Measurements from ENCODE around the gene AMHR2. TPM values are rescaled to one million over a fixed set of nuclear protein-coding genes. Genes with fewer than 3 reads are reported as not detected.
"Not testable (repeated sequence)": the region's sequence is repeated elsewhere in the genome, so short reads cannot be mapped to it uniquely, and the experiment has no call there.

Gene AMHR2
- total RNA-seq, 2 donors from 2014 or later = 0.34 TPM; not detected in 1

DNA sequence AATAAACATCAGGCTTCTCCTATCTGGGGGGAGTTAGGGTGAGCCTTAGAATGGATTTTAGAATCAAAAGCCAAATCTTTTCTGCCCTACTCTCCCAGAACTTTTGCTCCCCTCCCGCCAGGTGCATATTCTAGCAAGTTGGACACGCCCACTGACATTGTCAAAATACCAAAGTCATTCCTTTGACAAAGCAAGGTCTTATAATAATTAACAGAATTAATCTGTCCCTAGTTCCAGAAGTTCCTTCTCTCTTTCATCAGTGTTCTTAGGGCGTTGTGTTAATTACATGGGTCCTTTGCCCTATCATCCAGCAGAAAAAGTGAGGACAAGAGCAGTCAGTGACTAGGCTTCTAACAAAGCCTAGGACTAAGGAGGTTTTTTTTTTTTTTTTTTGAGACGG is 20.3 kb downstream of the AMHR2 start:
- ATAC-seq = no peak
- no peak for DNase-seq
- intact Hi-C loops (cut with DNase I) = no loop called here

DNA sequence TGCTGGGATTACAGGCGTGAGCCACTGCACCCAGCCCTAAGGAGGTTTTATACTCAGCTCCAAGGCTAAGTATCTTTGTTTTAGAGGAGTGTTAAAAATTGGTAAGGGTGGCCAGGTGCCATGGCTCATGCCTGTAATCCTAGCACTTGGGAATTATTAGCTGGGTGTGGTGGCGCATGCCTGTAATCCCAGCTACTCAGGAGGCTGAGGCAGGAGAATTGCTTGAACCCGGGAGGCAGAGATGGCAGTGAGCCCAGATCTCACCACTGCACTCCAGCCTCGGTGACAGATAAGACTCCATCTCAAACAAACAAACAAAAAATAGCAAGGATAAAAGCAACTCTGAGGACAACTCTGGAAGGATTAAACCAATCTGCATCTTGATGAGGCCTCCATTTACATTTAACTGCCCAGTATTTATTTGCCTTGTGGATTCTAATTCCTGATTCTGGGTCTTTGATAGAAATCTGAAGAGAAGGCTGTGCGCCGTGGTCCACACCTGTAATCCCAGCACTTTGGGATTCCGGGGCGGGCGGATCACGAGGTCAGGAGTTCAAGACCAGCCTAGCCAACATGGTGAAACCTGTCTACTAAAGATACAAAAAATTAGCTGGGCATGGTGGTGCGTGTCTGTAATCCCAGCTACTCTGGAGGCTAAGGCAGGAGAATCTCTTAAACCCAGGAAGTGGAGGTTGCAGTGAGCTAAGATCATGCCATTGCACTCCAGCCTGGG is 21.1 kb downstream of the AMHR2 start:
- DNase-seq; ATAC-seq; intact Hi-C loops (cut with DNase I): not testable (repeated sequence)

DNA sequence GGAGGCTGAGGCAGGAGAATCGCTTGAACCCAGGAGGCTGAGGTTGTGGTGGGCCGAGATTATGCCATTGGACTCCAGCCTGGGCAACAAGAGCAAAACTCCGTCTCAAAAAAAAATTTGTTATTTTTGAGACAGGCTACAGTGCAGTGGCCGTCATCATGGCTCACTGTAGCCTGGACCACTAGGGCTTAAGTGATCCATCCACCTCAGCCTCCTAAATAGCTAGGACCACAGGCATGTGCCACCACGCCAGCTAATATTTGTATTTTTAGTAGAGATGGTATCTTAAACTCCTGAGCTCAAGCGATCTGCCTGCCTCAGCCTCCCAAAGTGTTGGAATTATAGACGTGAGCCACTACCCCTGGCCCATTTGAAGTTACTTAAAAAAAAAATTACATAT is 27.3 kb downstream of the AMHR2 start:
- intact Hi-C loops (cut with DNase I) = loop anchor here in 1 of 2 donors (5.0 kb wide), 1 partner anchor 51 kb away; the partner anchor contains the start of gene TARBP2
- DNase-seq (no peak), ATAC-seq (no peak)

DNA sequence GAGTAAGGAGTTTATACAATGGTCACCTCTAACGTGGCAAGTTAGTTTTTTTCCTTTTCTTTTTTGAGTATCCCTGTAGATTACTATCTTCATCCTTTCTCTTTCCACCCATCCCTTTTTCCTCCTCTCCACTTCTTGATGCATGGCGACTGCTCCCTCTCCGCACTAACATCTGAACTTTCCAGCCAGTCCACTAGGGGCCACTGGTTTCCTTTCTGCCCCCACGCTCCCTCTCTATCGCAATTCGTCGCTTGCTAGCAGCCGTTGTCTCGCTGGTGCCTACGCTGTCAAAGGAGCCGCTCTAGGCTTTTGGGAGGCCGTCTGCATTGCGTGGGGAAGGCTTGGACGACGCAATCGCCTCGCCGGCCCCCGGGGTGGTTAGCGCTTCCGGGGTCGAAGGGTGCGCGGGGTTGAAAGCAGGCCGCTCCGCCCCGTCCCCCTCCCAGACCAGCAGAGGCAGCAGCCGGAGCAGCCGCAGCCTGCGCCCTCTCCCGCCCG is 28.1 kb downstream of the AMHR2 start, which contains the start of gene PCBP2:
TSS of gene PCBP2 (plus strand) at position 442 of the 498 bp plus-strand sequence. CDS start 2,699 bp downstream, outside the sequence.
- intact Hi-C loops (cut with DNase I) = loop anchor here in 1 of 2 donors (5.0 kb wide), 1 partner anchor 51 kb away; the partner anchor contains the start of gene TARBP2
- ATAC-seq (peak; percentile 97 to 98), DNase-seq (peak; percentile 98)

DNA sequence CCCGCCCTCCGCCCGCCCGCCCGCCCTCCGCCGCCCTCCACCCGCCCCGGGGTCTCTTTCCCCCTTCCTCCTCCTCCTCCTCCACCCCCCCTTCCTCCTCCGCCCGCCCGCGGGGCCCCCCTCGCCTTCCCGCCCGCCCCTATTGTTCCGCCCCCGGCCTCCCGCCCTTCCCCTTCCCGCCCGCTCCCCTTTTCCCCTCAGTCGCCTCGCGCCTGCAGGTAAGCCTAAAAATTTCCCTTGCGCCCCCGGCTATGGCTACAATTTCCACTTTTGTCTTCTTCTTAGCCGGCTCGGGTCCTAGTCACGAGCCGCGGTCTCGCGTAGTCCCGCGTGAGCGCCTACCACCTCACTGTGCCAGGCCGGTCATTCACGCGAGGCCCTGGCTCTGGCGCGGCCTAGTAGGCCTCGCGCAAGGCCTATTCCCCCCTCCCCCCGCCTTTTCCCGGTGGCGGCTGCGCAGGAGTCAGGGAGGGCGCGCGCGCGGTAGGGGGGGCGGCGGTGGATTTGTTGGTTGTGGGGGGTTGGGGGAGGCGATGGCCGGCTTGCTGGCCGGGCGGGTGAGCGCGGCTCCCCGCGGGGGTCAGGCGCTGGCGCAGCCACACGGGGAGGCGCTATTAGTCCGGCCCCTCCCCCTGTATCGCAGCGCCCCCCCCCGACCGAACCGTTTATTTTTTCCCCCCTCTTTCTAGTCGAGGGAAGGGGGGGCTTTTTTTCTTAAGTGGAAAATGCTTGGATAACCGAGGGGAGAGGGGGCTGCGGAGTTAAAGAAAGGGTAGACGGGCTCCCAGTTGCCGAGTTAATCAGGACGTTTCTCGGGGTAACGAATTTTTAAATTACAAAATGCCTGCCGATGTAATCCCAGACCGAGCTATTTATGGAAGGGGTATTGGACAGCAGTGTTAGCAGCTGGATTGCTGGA is 28.8 kb downstream of the AMHR2 start:
- ATAC-seq = peak; percentile 86 to 87
- intact Hi-C loops (cut with DNase I) = loop anchor here in 1 of 2 donors (5.0 kb wide), 1 partner anchor 50 kb away; the partner anchor contains the start of gene TARBP2

DNA sequence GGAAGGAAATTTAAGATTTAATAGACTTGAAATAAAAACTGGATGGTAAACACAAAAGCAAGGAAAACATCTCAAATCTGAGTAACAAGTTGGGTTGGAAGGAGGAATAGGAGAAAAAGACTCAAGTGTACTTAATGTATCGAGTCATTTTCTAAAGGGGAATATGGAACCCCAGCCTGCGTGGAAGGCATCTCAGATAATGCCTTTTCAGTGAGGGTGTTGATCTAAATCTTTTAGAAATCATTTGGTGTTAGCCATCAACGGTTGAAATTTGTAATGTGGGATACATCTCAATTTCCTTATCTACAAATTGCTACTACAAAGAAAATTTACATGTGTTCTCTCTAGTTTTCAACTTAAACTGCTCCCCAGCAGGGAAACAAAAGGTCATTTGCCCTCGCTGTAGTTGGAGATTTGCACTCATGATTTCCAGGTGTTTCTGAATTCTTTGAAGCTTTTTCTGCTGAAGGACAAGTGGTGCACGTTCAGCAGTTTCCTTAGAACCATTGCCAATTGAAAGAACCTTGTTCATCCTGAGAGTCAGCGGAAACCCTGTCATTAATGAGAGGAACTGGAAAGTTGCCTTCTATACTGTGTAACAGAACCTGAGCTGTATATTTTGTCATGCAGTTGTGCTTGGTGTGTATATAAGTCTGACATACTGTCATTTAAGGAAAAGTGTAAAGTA is 30.4 kb downstream of the AMHR2 start:
- ATAC-seq (no peak), DNase-seq (no peak)
- intact Hi-C loops (cut with DNase I) = loop anchor here in 1 of 2 donors (5.0 kb wide), 1 partner anchor 48 kb away; the partner anchor contains the start of gene TARBP2

More for the DNA sequence above, 28.8 kb downstream of the AMHR2 start:
- peak; percentile 92 for DNase-seq

DNA sequence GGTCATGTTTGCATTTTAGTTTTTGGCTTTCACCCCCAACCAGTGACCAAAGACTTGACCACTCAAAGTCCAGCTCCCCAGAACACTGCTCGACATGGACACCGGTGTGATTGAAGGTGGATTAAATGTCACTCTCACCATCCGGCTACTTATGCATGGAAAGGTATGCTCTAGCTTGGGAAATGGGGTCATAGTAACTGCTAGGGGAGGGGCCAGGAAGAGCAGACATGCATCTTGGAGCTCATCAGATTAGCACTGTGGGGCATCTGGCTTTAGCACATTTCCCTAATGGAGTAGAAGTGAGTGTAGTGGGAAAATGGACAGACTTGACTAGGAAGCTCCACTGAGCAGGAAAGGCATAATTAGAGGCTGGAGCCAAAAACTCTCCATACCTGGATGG is 31.1 kb downstream of the AMHR2 start:
- DNase-seq (no peak), ATAC-seq (no peak)
- intact Hi-C loops (cut with DNase I) = loop anchor here in 1 of 2 donors (5.0 kb wide), 1 partner anchor 48 kb away; the partner anchor contains the start of gene TARBP2

DNA sequence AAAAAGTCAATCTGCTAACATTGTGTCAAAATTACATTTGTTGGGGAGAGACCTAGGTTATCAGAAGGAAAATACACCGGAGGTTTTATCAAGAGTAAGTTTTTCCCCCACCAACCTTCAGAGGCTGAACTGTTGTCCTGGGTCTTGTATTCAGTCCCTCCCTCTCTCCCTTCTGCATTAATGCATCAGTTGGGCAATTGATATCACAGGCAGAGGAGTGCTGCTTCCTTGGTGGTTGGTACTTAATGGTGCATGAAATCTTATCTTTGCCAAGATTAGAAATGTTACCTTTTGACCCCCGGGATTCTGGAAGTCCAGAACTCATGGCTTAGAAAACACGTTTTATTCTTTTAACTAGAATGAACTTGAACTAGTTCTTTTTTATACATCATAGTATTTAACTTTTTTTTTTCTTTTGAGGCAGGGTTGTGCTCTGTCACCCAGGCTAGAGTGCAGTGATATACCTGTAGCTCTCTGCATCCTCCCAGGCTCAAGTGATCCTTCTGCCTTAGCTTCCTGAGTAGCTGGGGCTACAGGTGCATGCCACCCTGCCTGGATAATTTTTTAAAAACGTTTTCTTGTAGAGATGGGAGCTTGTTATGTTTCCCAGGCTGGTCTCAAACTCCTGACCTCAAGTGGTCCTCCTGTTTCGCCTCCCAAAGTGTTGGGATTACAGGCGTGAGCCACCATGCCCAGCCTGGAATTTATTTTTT is 33.2 kb downstream of the AMHR2 start:
- no peak for ATAC-seq
- intact Hi-C loops (cut with DNase I) = no loop called here

DNA sequence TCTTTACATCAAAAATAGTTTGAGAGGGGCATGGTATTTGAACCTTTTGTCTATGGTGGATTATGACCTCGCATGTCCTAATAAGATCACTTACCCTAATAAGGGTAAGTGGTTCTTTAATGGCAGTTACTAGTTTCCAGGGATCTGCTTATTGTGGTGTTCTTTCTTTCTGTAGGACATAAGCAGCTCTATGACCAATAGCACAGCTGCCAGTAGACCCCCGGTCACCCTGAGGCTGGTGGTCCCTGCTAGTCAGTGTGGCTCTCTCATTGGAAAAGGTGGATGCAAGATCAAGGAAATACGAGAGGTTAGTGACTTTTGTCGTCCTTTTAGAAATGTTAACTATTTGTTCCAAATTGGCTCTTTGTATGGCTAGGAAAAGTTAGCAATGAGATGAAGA is 35.4 kb downstream of the AMHR2 start:
- ATAC-seq (no peak), DNase-seq (no peak)
- intact Hi-C loops (cut with DNase I) = no loop called here

More for the DNA sequence above, 33.2 kb downstream of the AMHR2 start:
- DNase-seq = no peak

DNA sequence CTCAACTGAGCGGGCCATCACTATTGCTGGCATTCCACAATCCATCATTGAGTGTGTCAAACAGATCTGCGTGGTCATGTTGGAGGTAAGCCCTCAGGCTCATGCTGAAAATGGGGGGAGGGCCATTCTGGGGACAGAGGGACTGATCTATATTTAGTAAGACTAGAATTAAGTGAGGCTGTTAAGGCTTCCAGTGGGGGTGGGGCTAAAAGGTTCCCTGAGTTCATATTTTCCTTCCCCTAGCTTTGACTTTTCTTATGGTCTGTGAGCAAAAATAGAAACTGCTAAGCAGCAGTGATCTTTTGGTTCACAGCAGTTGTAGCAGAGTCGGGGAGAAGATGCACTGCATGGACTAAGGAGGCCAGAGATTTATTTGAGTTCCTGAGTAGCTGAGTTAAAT is 37.4 kb downstream of the AMHR2 start:
- ATAC-seq = peak; percentile 60 to 70
- intact Hi-C loops (cut with DNase I) = no loop called here
- DNase-seq = no peak

DNA sequence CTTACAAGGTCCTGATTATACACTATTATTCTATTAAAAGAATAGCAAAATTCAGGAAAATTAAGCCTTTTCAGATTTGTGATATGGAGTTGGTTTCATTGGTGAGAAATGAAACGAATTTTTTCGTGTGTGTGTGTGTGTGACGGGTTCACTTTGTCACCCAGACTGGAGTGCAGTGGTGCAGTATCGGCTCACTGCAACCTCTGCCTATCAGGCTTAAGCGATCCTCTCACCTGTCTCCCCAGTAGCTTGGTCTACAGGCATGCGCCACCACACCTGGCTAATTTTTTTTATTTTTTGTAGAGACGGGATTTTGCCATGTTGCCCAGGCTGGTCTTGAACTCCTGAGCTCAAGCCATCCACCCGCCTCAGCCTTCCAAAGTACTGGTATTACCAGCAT is 37.9 kb downstream of the AMHR2 start:
- ATAC-seq (no peak), DNase-seq (no peak)
- intact Hi-C loops (cut with DNase I) = no loop called here

DNA sequence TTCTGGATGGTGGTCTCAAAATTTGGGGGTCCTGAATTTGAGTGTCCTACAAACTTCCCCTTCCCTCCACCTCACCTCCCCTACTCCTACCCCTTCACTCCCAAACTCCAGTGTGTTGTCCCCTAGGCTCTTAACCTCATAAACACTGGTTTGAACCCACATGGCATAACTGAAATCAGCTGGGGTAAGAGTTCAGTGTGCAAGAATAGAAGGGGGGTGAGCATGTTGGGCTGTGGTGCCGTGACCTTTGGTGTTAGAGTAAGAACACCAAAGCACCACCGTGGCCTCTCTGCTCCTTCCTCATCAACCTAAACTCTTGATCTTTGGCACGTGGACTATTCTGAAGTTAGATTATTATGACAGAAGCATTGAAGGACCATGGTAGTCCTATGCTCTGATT is 39.3 kb downstream of the AMHR2 start:
- intact Hi-C loops (cut with DNase I) = no loop called here
- ATAC-seq (no peak), DNase-seq (no peak)

DNA sequence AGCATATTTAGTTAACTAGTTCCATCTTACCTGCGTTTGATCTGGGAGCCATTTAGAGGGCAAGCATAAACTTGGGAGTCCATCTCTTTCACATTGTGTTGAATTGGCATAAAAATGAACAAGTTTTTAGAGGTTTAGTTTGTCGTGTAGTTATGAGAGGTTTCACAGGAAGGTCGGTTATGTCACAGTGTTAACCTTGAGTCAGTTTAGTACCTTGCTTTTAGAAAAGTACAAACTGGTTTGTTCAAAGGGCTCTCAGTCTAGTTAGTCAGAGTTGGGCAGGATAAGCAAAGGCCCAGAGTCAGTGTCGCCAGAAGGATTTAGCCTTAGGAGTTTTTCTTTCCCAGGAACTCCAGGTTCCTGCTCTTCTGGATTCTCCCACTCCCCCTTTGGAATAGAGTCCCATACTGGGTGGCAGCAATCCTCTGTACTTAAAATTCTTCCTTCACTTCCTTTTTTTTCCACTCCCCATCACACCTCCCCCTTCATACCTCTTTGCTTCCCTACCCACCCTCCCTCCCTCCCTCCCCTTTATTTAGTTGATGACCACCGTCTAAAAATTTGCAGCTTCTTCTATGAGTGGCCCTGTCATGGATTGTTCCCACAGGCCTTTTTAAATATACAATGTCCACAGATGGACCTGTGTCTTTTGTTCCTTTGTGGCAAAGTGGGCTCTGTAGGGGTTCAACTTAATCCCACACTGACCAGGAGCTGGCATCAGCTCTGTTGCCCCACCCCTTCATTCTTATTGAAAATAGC is 40.3 kb downstream of the AMHR2 start:
- no peak for ATAC-seq
- DNase-seq = no peak
- intact Hi-C loops (cut with DNase I) = no loop called here

DNA sequence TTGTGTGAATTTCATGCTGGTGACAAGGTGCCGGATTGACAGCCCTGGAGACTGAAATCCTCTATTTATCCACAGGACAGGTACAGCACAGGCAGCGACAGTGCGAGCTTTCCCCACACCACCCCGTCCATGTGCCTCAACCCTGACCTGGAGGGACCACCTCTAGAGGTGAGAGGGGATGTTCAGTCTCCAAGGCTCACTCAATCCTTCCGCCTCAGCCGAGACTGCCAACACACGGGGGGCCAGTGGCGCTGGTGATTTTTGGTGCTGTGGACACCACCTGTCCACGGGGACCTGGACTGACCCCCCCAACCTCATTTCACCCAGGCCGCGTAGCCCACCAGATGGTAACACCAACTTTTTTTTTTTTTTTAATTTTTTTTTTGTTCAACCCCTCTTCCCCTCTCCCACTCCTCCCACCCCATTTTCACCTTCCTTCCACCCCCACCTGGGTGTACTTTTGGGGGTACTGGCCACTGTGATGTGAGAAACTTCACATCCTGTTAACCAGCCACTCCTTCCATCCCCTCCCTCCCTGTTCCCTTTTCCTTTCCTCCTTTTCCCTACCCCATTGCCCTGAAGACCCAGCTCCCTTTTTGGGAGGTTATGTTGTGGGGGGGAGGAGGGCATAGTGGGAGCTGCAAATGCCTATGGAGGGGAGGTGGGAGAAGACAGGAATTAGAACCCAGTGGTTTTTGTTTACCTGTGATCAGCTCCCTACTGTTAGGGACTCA is 41.2 kb downstream of the AMHR2 start:
- ATAC-seq = no peak
- intact Hi-C loops (cut with DNase I) = no loop called here

DNA sequence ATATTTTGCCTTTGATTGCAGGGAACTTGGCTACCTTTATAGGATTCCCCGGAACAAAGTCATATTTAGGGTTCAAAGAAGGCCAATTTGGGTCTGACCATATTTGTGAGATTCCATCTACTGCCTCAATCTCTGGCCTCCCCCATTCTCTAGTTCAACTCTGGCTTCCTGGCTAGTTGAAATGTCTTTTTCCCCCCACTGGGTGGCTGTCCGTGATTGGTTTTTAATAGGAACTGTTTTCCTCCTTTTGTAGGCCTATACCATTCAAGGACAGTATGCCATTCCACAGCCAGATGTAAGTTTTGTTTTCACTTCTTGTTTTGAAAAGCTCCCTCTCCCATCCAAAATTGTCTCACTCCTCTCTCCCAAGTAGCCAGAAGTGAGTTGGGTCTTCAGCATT is 42.0 kb downstream of the AMHR2 start:
- intact Hi-C loops (cut with DNase I) = no loop called here
- no peak for ATAC-seq
- DNase-seq = no peak

More for the DNA sequence above, 41.2 kb downstream of the AMHR2 start:
- no peak for DNase-seq

DNA sequence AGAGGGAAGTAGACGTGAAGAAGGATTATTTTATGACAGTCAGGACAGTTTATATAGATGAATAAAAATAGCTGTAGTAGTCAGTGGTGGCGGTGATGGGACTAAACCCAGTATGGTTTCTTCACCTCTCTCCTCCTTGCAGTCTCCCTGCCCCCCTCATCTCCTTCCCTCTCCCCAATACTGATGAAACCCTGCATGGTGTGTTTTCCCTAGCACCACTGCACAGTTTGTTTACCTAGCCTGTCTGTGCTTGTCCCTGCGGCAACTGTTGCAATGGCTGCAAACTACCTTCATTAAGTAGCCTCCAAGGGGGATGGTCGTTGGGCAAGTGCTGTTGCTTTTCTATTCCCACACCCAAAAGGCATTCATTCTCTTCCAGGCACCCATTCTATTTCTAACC is 43.0 kb downstream of the AMHR2 start:
- intact Hi-C loops (cut with DNase I) = no loop called here
- ATAC-seq = no peak
- no peak for DNase-seq

DNA sequence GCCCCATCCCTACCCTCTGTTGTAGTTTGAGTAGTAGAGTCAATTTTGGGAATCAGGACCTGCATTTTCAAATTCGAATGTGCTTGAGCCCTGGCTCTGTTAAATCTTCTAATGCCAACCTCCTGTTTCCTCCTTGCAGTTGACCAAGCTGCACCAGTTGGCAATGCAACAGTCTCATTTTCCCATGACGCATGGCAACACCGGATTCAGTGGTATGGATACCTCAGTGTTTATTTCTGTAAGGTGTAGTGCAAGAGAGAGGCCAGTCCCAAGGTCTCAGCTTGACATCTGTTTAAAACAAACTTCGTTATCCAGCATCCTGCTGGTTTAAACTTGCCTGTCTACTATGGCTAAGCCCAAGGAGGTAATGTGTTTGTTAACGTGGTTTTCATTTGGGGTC is 43.4 kb downstream of the AMHR2 start:
- intact Hi-C loops (cut with DNase I) = no loop called here
- ATAC-seq (no peak), DNase-seq (no peak)

Data from left cardiac atrium (tissue), 4 donors.